CD8-positive, alpha-beta memory T cell (primary cell): ENCODE measurements around the gene JAM2. TPM values are rescaled to one million over a fixed set of nuclear protein-coding genes. Genes with fewer than 3 reads are reported as not detected.

ENCODE experiments used
- CTCF ChIA-PET: fragments of 350-600 bp; sonication (Branson Sonifier 250); formaldehyde crosslinking; loops from one replicate; lab custom pipeline; 2021; ENCODE audit warnings: antibody characterized with exemption; lab: Charles Lee
- POLR2A ChIA-PET: fragments of 350-600 bp; sonication (Branson Sonifier 250); formaldehyde crosslinking; loops from one replicate; lab custom pipeline; 2021; ENCODE audit warnings: antibody characterized with exemption; lab: Charles Lee
- DNase-seq, 5 donors: peaks; one replicate each; pipeline versions ENCODE4 v3.0.0 to v3.0.0-alpha.2; 2020 to 2022; ENCODE audit warnings: mixed read lengths in 1 of 5
- H3K27ac ChIP-seq: one replicate; pipeline ENCODE4 v1.7.0; 2013; ENCODE audit warnings: low read depth, mild to moderate bottlenecking, low read length, moderate library complexity
- H3K27me3 ChIP-seq: 2 replicates; pipeline ENCODE4 v1.7.0; 2013; ENCODE audit warnings: low read length, mild to moderate bottlenecking; ENCODE audit not compliant: insufficient read depth, poor library complexity, severe bottlenecking
- H3K36me3 ChIP-seq: 2 replicates; pipeline ENCODE4 v1.7.0; 2013; ENCODE audit warnings: mild to moderate bottlenecking, low read length, moderate library complexity; ENCODE audit not compliant: insufficient read depth
- H3K4me1 ChIP-seq: 2 replicates; pipeline ENCODE4 v1.7.0; 2013; ENCODE audit warnings: mild to moderate bottlenecking, low read length, moderate library complexity; ENCODE audit not compliant: insufficient read depth
- H3K4me3 ChIP-seq: 2 replicates; pipeline ENCODE4 v1.7.0; 2013; ENCODE audit warnings: mild to moderate bottlenecking, low read length
- H3K9me3 ChIP-seq: 2 replicates; pipeline ENCODE4 v1.7.0; 2013; ENCODE audit warnings: mild to moderate bottlenecking, low read length
- H3K27ac Mint-ChIP-seq, 8 donors: one replicate each; pipeline ENCODE4 v1.8.0; 2020 to 2021; ENCODE audit warnings: mixed read lengths in 8 of 8, mild to moderate bottlenecking in 6 of 8, inconsistent platforms in 3 of 8, moderate library complexity in 3 of 8
- H3K27me3 Mint-ChIP-seq, 2 donors: one replicate each; pipeline ENCODE4 v1.8.0; 2020 to 2021; ENCODE audit warnings: mixed read lengths in 2 of 2, mild to moderate bottlenecking in 1 of 2, moderate library complexity in 1 of 2
- H3K36me3 Mint-ChIP-seq, 3 donors: one replicate each; pipeline ENCODE4 v1.8.0; 2020 to 2021; ENCODE audit warnings: mixed read lengths in 3 of 3, inconsistent platforms in 1 of 3, mild to moderate bottlenecking in 1 of 3
- H3K4me1 Mint-ChIP-seq, 3 donors: one replicate each; pipeline ENCODE4 v1.8.0; 2020 to 2021; ENCODE audit warnings: mixed read lengths in 3 of 3, inconsistent platforms in 1 of 3, mild to moderate bottlenecking in 1 of 3
- H3K4me3 Mint-ChIP-seq, 7 donors: one replicate each; pipeline ENCODE4 v1.8.0; 2020 to 2021; ENCODE audit warnings: mixed read lengths in 7 of 7, mild to moderate bottlenecking in 6 of 7, moderate library complexity in 4 of 7, inconsistent platforms in 2 of 7
- H3K9me3 Mint-ChIP-seq, 5 donors: one replicate each; pipeline ENCODE4 v1.8.0; 2020 to 2022; ENCODE audit warnings: mixed read lengths in 5 of 5, mild to moderate bottlenecking in 3 of 5, moderate library complexity in 2 of 5, inconsistent platforms in 1 of 5
- polyA plus RNA-seq: library from polyadenylated mRNA; unstranded; fragments of 300-500 nt; fragmentation: Illumina TruSeq; gene quantifications from one replicate; pipeline ENCODE4 v1.2.3, GENCODE V29; 2021
- total RNA-seq, 2 experiments: library from RNA; stranded (reverse); gene quantifications; one replicate each; pipeline ENCODE4 v1.2.3, GENCODE V29; 2021

JAM2 gene
- total and polyA plus RNA-seq, 3 experiments from 2014 or later = 1.2 to 1.4 TPM; not detected in 1

DNA sequence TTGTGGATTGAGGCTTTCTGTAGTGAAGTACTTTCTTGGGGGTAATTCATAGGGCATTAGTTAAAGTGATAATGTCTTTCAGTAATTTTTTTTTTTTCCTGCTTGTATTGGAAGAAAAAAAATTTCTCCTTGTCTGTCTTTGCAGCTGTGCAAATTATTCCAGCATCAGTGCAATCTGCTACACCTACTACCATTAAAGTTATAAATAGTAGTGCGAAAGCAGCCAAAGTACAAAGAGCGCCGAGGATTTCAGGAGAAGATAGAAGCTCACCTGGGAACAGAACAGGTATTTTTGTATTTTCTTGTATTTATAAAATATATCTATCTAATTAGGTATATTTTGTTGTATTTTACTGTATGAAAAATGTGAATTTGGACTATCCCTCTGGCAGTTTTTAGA, 125.0 kb downstream of the JAM2 start:
- peaks cover 10 to 87% (median 34%) of the 10 kb centered on the region in 3 donors for H3K36me3 Mint-ChIP-seq
- DNase-seq = no peak
- Histone ChIP-seq H3K27ac (no peak overlapping the region), H3K4me1 (no peaks in the 10 kb centered on the region), H3K27me3 (no peaks in the 10 kb centered on the region), H3K9me3 (no peaks in the 10 kb centered on the region), H3K36me3 (peaks cover 39% of the 10 kb centered on the region), H3K4me3 (no peak overlapping the region)
- H3K4me1 Mint-ChIP-seq = peaks cover 5 to 8% (median 6%) of the 10 kb centered on the region in 3 donors
- POLR2A ChIA-PET = no interaction called here
- H3K4me3 Mint-ChIP-seq = no peak overlapping the region
- no peak overlapping the region for H3K27ac Mint-ChIP-seq
- no peaks in the 10 kb centered on the region for H3K27me3 Mint-ChIP-seq
- CTCF ChIA-PET = no interaction called here
- no peaks in the 10 kb centered on the region for H3K9me3 Mint-ChIP-seq

Other genes starting within 250 kb of the JAM2 start
- 10 to 100 TPM; 81.1 to 85.5 TPM for gene MRPL39, start 31.8 kb upstream of the JAM2 start, total RNA-seq
- 39.3 TPM for gene MRPL39, start 31.8 kb upstream of the JAM2 start, polyA plus RNA-seq
- 100 to 1,000 TPM; 182 to 197 TPM for gene ATP5PF, start 95.6 kb downstream of the JAM2 start, total RNA-seq
- 366 TPM for gene ATP5PF, start 95.6 kb downstream of the JAM2 start, polyA plus RNA-seq
- gene GABPA, start 95.7 kb downstream of the JAM2 start, total RNA-seq = 10 to 100 TPM; 25.0 to 26.8 TPM
- gene GABPA, start 95.7 kb downstream of the JAM2 start, polyA plus RNA-seq = 17.9 TPM